ENCODE results near the gene RSPH3. TPM values are rescaled to one million over a fixed set of nuclear protein-coding genes. Genes with fewer than 3 reads are reported as not detected.

RSPH3 gene
- total RNA-seq, 1 donor from 2014 or later = 17.2 TPM

- Histone ChIP-seq H3K27ac (no peak overlapping the region), H3K4me1 (no peaks in the 10 kb centered on the region), H3K36me3 (no peaks in the 10 kb centered on the region), H3K27me3 (no peaks in the 10 kb centered on the region), H3K4me3 (no peak overlapping the region), H3K9me3 (no peaks in the 10 kb centered on the region)
- no peak for TF ChIP-seq CTCF (IDR thresholded peaks at IDR 0.05)
- DNase-seq (no peak), ATAC-seq (peak; percentile 60)
- intact Hi-C loops (cut with DNase I) = no loop called here
Measured at GRCh38 chr6:159007510-159007909, 7.5 kb upstream of the RSPH3 start.

DNA sequence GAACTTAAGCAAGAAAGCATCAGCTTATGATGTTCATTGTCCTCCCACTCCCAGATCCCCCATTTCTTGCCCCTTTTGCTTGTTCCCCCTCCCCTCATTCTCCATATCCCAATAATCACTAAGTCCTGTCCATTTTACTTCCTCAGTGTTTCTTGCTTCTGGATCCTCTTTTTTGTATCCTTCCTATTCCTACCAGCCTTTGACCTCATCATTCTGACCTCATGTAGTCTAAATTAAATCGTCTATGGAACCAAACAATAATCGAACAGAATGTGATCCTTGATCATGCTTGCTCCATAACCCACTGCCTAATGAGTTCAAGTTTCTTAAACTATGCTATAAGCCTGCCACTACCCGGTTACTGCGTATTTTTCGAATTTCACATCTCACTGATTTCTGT is 5.4 kb upstream of the RSPH3 start:
- Histone ChIP-seq H3K4me3 (no peak overlapping the region), H3K27me3 (no peaks in the 10 kb centered on the region), H3K9me3 (no peaks in the 10 kb centered on the region), H3K4me1 (peaks cover 11% of the 10 kb centered on the region), H3K27ac (no peak overlapping the region), H3K36me3 (no peaks in the 10 kb centered on the region)
- DNase-seq (no peak), ATAC-seq (no peak)
- no peak for TF ChIP-seq CTCF (IDR thresholded peaks at IDR 0.05)
- intact Hi-C loops (cut with DNase I) = no loop called here

GRCh38 chr6:159004592-159004991 is 4.6 kb upstream of the RSPH3 start:
- no peaks in the 10 kb centered on the region for H3K36me3 ChIP-seq

DNA sequence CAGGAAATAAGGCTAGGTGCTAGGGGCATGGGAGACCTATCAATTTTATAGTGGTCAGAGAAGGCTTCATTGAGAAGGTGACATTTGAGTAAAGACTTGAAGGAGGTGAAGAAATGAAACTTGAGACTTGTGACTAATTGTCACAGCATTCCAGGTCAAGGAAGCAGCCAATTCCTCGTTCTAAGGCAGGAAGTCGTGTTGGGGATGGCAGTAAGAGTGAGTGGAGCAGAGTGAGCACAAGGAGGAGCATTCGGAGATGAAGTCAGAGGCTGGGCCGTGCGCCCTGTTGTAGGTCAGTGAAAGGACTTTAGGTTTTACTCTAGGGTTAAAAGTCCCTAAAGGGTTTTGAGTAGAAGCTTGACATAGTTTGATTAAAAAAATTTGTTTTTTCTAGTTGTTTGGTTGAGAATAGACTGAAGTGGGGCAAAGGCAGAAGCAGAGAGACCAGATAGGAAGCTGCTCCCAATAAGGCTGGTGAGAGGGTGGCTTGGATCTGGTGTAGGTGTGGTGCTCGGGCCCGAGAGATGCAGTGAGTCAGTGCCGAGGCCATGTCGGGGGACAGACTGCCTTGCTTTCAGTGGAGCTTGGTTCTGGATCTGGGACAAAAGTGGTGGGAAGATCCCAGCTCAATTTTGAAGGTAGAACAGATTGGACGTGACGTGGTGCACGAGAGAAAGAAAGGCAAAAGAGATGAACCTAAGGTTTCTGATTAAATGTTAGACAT is 2.6 kb upstream of the RSPH3 start:
- no peaks in the 10 kb centered on the region for H3K9me3 ChIP-seq
- DNase-seq (no peak), ATAC-seq (no peak)
- H3K4me3 ChIP-seq = no peak overlapping the region
- no peaks in the 10 kb centered on the region for H3K27me3 ChIP-seq
- no peak overlapping the region for H3K27ac ChIP-seq
- intact Hi-C loops (cut with DNase I) = no loop called here
- no peak for TF ChIP-seq CTCF (IDR thresholded peaks at IDR 0.05)
- H3K4me1 ChIP-seq = peaks cover 11% of the 10 kb centered on the region
- H3K36me3 ChIP-seq = no peaks in the 10 kb centered on the region

More at GRCh38 chr6:159004592-159004991, 4.6 kb upstream of the RSPH3 start:
- H3K4me1 ChIP-seq = peaks cover 11% of the 10 kb centered on the region
- TF ChIP-seq CTCF (IDR thresholded peaks at IDR 0.05) = no peak
- DNase-seq (no peak), ATAC-seq (no peak)
- H3K9me3 ChIP-seq = no peaks in the 10 kb centered on the region
- no peak overlapping the region for H3K27ac ChIP-seq
- intact Hi-C loops (cut with DNase I) = no loop called here
- H3K4me3 ChIP-seq = no peak overlapping the region
- H3K27me3 ChIP-seq = no peaks in the 10 kb centered on the region

DNA sequence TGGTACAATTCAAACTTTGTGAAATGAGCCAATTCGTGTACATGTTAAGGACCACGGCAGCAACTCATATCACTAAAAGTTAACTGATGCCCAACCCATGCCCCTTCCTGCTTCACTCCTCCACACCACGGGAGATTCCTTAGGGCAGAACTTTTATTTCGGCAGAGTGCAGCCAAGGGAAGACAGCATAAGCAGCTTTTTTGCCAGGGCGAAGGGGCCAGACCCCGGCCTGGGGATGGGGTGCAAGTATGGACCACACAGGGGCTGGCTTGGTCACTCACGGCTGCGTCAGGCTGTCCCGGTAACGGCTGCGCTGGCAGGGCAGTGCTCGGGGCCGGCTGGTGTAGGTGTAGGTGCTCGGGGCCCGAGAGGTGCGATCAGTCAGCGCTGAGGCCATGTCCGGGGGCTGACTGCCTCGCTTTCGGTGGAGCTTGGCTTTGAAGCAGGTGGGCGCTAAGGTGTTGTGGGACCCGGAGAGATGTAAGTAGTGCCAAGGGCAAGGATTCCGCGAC is 792 bp downstream of the RSPH3 start:
- no peaks in the 10 kb centered on the region for H3K36me3 ChIP-seq
- no peaks in the 10 kb centered on the region for H3K27me3 ChIP-seq
- intact Hi-C loops (cut with DNase I) = no loop called here
- H3K4me3 ChIP-seq = peak overlapping the region; percentile 71
- DNase-seq = no peak
- ATAC-seq = peak; percentile 31
- H3K27ac ChIP-seq = peak overlapping the region; percentile 88
- H3K9me3 ChIP-seq = no peaks in the 10 kb centered on the region
- H3K4me1 ChIP-seq = peaks cover 11% of the 10 kb centered on the region
- TF ChIP-seq CTCF (IDR thresholded peaks at IDR 0.05) = no peak
